SK-N-SH (cell line): Measurements from ENCODE around the gene BTBD6. TPM values are rescaled to one million over a fixed set of nuclear protein-coding genes. Genes with fewer than 3 reads are reported as not detected.

ENCODE experiments used
- CTCF ChIA-PET: fragments of 300-600, 350-600 bp; formaldehyde crosslinking; extraction: SDS; loops from one replicate; lab custom pipeline; 2021; lab: Yijun Ruan, JAX
- POLR2A ChIA-PET: fragments of 350-600 bp; sonication (Branson Sonifier 250); formaldehyde crosslinking; extraction: SDS; loops from one replicate; lab custom pipeline; 2020; ENCODE audit warnings: antibody characterized with exemption, inconsistent platforms; lab: Yijun Ruan, JAX
- DNase-seq: peaks from one replicate; pipeline ENCODE4 v3.0.0; 2012
- H2AFZ ChIP-seq: fragments of 200-600 bp; sonication (generic); 2 replicates; pipeline ENCODE4 v1.8.1; 2016; ENCODE audit warnings: antibody characterized with exemption, mild to moderate bottlenecking, low read depth
- H3F3A ChIP-seq: fragments of 200-600 bp; sonication (generic); replicated peaks from 2 replicates; pipeline ENCODE3; 2016; ENCODE audit warnings: antibody characterized with exemption, mild to moderate bottlenecking; ENCODE audit not compliant: insufficient read depth
- H3K27ac ChIP-seq, 2 experiments: fragments of 200-500 bp in 1 of 2; fragments of 200-600 bp in 1 of 2; sonication (Bioruptor generic) in 1 of 2; sonication (generic), shearing (Covaris generic) in 1 of 2; 2 replicates each; pipeline versions ENCODE4 v1.5.1 to v1.6.1; 2014 to 2016; ENCODE audit warnings: low read depth in 2 of 2, inconsistent platforms in 1 of 2, low read length in 1 of 2, mild to moderate bottlenecking in 1 of 2, mixed read lengths in 1 of 2
- H3K27me3 ChIP-seq: fragments of 200-600 bp; sonication (generic), shearing (Covaris generic); 2 replicates; pipeline ENCODE4 v1.6.1; 2016; ENCODE audit warnings: mixed run types; ENCODE audit not compliant: insufficient read depth
- H3K36me3 ChIP-seq, 2 experiments: fragments of 200-500 bp in 1 of 2; fragments of 200-600 bp in 1 of 2; sonication (Bioruptor generic) in 1 of 2; sonication (generic) in 1 of 2; replicated peaks in 1 of 2; 2 replicates each; pipeline versions ENCODE3 to v1.5.1; 2014 to 2016; ENCODE audit warnings: low read length in 1 of 2, mild to moderate bottlenecking in 1 of 2; ENCODE audit not compliant: insufficient read depth in 2 of 2, control insufficient read depth in 1 of 2
- H3K4me1 ChIP-seq, 2 experiments: fragments of 200-500 bp in 1 of 2; fragments of 200-600 bp in 1 of 2; sonication (Bioruptor generic) in 1 of 2; sonication (generic), shearing (Covaris generic) in 1 of 2; 2 replicates each; pipeline versions ENCODE4 v1.5.1 to v1.6.1; 2014 to 2016; ENCODE audit warnings: low read depth in 1 of 2, low read length in 1 of 2, mixed run types in 1 of 2; ENCODE audit not compliant: insufficient read depth in 2 of 2, control insufficient read depth in 1 of 2
- H3K4me2 ChIP-seq: fragments of 200-600 bp; sonication (generic), shearing (Covaris generic); 2 replicates; pipeline ENCODE4 v1.6.1; 2017; ENCODE audit warnings: mixed run types
- H3K4me3 ChIP-seq, 2 experiments: fragments of 200-500 bp in 1 of 2; fragments of 200-600 bp in 1 of 2; sonication (Bioruptor generic) in 1 of 2; sonication (generic), shearing (Covaris generic) in 1 of 2; 2 replicates each; pipeline versions ENCODE4 v1.5.1 to v1.8.1; 2014 to 2016; ENCODE audit warnings: low read depth in 2 of 2, inconsistent platforms in 1 of 2, low read length in 1 of 2, mild to moderate bottlenecking in 1 of 2, mixed read lengths in 1 of 2, moderate library complexity in 1 of 2
- H3K79me2 ChIP-seq: fragments of 200-600 bp; sonication (generic); 2 replicates; pipeline ENCODE4 v1.8.1; 2017; ENCODE audit warnings: mild to moderate bottlenecking; ENCODE audit not compliant: insufficient read depth
- H3K9ac ChIP-seq: fragments of 200-600 bp; sonication (generic); 2 replicates; pipeline ENCODE4 v1.6.1; 2017; ENCODE audit warnings: mixed run types
- H3K9me2 ChIP-seq: fragments of 200-600 bp; sonication (generic); 2 replicates; pipeline ENCODE4 v1.6.1; 2017; ENCODE audit warnings: mixed run types
- H3K9me3 ChIP-seq: fragments of 200-600 bp; sonication (generic); 2 replicates; pipeline ENCODE4 v1.6.1; 2017; ENCODE audit warnings: mixed run types, mild to moderate bottlenecking, moderate library complexity
- H4K20me1 ChIP-seq: fragments of 200-600 bp; sonication (generic); 2 replicates; pipeline ENCODE4 v1.6.1; 2017; ENCODE audit warnings: mild to moderate bottlenecking, mixed run types; ENCODE audit not compliant: insufficient read depth
- CHD2 ChIP-seq: fragments of 150-350 bp; IDR thresholded peaks from 2 replicates; pipeline ENCODE4 v1.6.1; 2018; ENCODE audit warnings: low read length; ENCODE audit not compliant: partially characterized antibody
- FOSL2 ChIP-seq: IDR thresholded peaks from 2 replicates; pipeline ENCODE4 v1.4.0; 2012; ENCODE audit warnings: low read depth, mild to moderate bottlenecking, moderate library complexity, borderline replicate concordance
- JUND ChIP-seq: IDR thresholded peaks from 2 replicates; pipeline ENCODE4 v1.4.0; 2012
- MXI1 ChIP-seq: IDR thresholded peaks from 2 replicates; pipeline ENCODE4 v1.6.1; 2012; ENCODE audit warnings: mild to moderate bottlenecking, low read depth, low read length, improper control_type of control experiment
- NRF1 ChIP-seq: IDR thresholded peaks from 2 replicates; pipeline ENCODE4 v1.6.1; 2012; ENCODE audit warnings: low read depth, mild to moderate bottlenecking, low read length
- TAF1 ChIP-seq: IDR thresholded peaks from 2 replicates; pipeline ENCODE4 v1.6.1; 2012; ENCODE audit warnings: low read depth, mild to moderate bottlenecking, low read length, moderate library complexity, borderline replicate concordance
- TEAD4 ChIP-seq: IDR thresholded peaks from 2 replicates; pipeline ENCODE4 v1.4.0; 2012; ENCODE audit warnings: mild to moderate bottlenecking, borderline replicate concordance; ENCODE audit not compliant: insufficient read depth
- YY1 ChIP-seq: IDR thresholded peaks from 2 replicates; pipeline ENCODE4 v1.4.0; 2012; ENCODE audit warnings: low read depth, mild to moderate bottlenecking
- ZBTB33 ChIP-seq: IDR thresholded peaks from 2 replicates; pipeline ENCODE4 v1.4.0; 2012; ENCODE audit warnings: low read depth, borderline replicate concordance
- WGBS: methylation state at CpG from one replicate; pipeline ENCODE4 v1.1.6; 2017; ENCODE audit warnings: low lambda C conversion rate; 5-methylcytosine and 5-hydroxymethylcytosine counted together
- polyA plus RNA-seq, 3 experiments: library from polyadenylated mRNA; depleted of rRNA; stranded (reverse); fragments of >200 nt; gene quantifications; 2 replicates each; pipeline ENCODE4 v1.2.3, GENCODE V29; 2012
- TF ChIP-seq, protein P1 (sequence below): fragments of 200-600 bp; sonication (generic); IDR thresholded peaks from 2 replicates; pipeline ENCODE4 v1.6.1; 2017; ENCODE audit warnings: antibody characterized with exemption, mild to moderate bottlenecking, moderate library complexity

BTBD6 gene
- polyA plus RNA-seq, 1 of the 3 experiments (the other 2 are of a cell fraction) = 20.9 TPM

- no peak for TF ChIP-seq TEAD4
Measured at GRCh38 chr14:105221598-105222178, 26.6 kb upstream of the BTBD6 start (continued).

GRCh38 chr14:105223260-105223659 is 25.1 kb upstream of the BTBD6 start:
- Histone ChIP-seq H3K27ac (no peak overlapping the region; a peak in 1 of 4 replicates), H3K4me3 (no peak overlapping the region), H3K9me3 (no peaks in the 10 kb centered on the region), H3F3A (no peaks in the 10 kb centered on the region), H4K20me1 (no peaks in the 10 kb centered on the region), H3K4me2 (no peak overlapping the region), H2AFZ (no peak overlapping the region), H3K79me2 (no peaks in the 10 kb centered on the region; the same call in 1 of the 2 replicates), H3K27me3 (no peaks in the 10 kb centered on the region), H3K4me1 (peaks cover 0 to 26% of the 10 kb centered on the region in 2 experiments; a peak in 1 of 4 replicates), H3K9ac (no peak overlapping the region), H3K9me2 (no peaks in the 10 kb centered on the region), H3K36me3 (peaks cover 10 to 32% of the 10 kb centered on the region in 2 experiments)
- 91% methylated on average over 16 of the region's 16 CpGs for WGBS
- POLR2A ChIA-PET = no interaction called here
- CTCF ChIA-PET = interaction anchor here (1.0 kb wide), 1 partner anchor 20 kb away, joined by 3 read pairs; no protein-coding TSS in a partner anchor
- TF ChIP-seq JUND = no peak
- no peak for DNase-seq

DNA sequence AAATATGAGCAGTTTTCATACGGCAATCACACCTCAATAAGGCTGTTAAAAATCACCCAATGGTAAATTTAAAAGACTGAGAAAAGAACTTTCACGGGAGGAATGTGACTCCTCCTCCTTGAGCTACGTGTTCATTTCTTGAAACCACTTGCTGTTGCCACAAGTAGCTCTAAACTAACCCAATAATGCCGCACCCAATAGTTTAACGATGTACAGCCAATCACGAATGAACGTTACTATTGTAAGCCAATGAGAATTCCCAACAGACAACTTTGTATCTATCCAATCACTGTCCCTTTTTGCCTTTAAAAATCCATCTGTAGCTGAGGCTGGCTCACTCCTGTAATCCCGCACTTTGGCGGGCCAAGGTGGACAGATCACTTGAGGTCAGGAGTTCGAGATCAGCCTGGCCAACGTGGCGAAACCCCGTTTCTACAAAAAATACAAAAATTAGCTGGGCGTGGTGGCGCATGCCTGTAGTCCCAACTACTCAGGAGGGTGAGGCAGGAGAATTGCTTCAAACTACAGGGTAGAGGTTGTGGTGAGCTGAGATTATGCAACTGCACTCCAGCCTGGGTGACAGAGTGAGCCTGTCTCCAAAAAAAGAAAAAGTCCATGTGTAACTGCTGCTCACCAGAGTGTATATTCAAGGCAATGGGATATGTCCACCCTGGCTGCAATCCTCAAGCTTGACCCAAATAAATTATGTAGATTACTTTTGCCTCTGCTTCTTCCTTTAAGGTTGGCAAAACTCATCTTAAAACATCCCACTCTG is 24.4 kb upstream of the BTBD6 start:
- no peaks in the 10 kb centered on the region; the same call in 1 of the 2 replicates for H3K79me2 ChIP-seq
- H4K20me1 ChIP-seq = no peaks in the 10 kb centered on the region
- TF ChIP-seq, protein P1, sequence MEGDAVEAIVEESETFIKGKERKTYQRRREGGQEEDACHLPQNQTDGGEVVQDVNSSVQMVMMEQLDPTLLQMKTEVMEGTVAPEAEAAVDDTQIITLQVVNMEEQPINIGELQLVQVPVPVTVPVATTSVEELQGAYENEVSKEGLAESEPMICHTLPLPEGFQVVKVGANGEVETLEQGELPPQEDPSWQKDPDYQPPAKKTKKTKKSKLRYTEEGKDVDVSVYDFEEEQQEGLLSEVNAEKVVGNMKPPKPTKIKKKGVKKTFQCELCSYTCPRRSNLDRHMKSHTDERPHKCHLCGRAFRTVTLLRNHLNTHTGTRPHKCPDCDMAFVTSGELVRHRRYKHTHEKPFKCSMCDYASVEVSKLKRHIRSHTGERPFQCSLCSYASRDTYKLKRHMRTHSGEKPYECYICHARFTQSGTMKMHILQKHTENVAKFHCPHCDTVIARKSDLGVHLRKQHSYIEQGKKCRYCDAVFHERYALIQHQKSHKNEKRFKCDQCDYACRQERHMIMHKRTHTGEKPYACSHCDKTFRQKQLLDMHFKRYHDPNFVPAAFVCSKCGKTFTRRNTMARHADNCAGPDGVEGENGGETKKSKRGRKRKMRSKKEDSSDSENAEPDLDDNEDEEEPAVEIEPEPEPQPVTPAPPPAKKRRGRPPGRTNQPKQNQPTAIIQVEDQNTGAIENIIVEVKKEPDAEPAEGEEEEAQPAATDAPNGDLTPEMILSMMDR = no peak
- TF ChIP-seq NRF1 = no peak
- no peak for TF ChIP-seq TAF1
- no peak for TF ChIP-seq YY1
- no peak for TF ChIP-seq MXI1
- TF ChIP-seq CHD2 = no peak
- no peak for TF ChIP-seq ZBTB33
- no peak for TF ChIP-seq FOSL2
- TF ChIP-seq, all 33 proteins: peak for 0
- H2AFZ ChIP-seq = no peak overlapping the region
- WGBS = 97% methylated on average over 15 of the region's 15 CpGs
- H3K27me3 ChIP-seq = no peaks in the 10 kb centered on the region
- H3F3A ChIP-seq = no peaks in the 10 kb centered on the region
- H3K4me3 ChIP-seq = no peak overlapping the region
- H3K36me3 ChIP-seq = peaks cover 10 to 27% of the 10 kb centered on the region in 2 experiments
- POLR2A ChIA-PET = no interaction called here
- no peak overlapping the region for H3K9ac ChIP-seq
- CTCF ChIA-PET = interaction anchor here (1.0 kb wide), 1 partner anchor 21 kb away, joined by 3 read pairs; no protein-coding TSS in a partner anchor
- H3K4me2 ChIP-seq = no peak overlapping the region
- peaks cover 0 to 26% of the 10 kb centered on the region in 2 experiments; a peak in 1 of 4 replicates for H3K4me1 ChIP-seq
- H3K9me3 ChIP-seq = no peaks in the 10 kb centered on the region
- DNase-seq = no peak
- no peak overlapping the region for H3K27ac ChIP-seq
- no peaks in the 10 kb centered on the region for H3K9me2 ChIP-seq
